GM12874 (cell line): Measurements from ENCODE around the gene ABHD13.

ENCODE experiments used
- CTCF ChIP-seq: IDR thresholded peaks from 2 replicates; pipeline ENCODE4 v1.5.1; 2011; ENCODE audit warnings: low read depth, mild to moderate bottlenecking, control low read depth, low read length, moderate library complexity; ENCODE audit not compliant: insufficient read depth

Gene ABHD13

GRCh38 chr13:108218044-108218974, at the start of gene ABHD13:
Gene ABHD13 (plus strand): TSS chr13:108218392. CDS start chr13:108229219, 10,827 bp downstream.
- TF ChIP-seq CTCF = no peak

- no peak for TF ChIP-seq CTCF
Observed at GRCh38 chr13:108168929-108169328, 49.3 kb upstream of the ABHD13 start.

GRCh38 chr13:108176685-108177274, 41.4 kb upstream of the ABHD13 start:
- TF ChIP-seq CTCF = peak; percentile 42; the same call in 1 of the 2 replicates

GRCh38 chr13:108178078-108178477, 40.1 kb upstream of the ABHD13 start:
- no peak for TF ChIP-seq CTCF

GRCh38 chr13:108182652-108183051, 35.5 kb upstream of the ABHD13 start:
- TF ChIP-seq CTCF = no peak

- no peak for TF ChIP-seq CTCF
Observed at GRCh38 chr13:108185223-108185622, 33.0 kb upstream of the ABHD13 start.

GRCh38 chr13:108188260-108188659, 29.9 kb upstream of the ABHD13 start:
- TF ChIP-seq CTCF = no peak
